ENCODE results near the gene CSRP1. TPM values are rescaled to one million over a fixed set of nuclear protein-coding genes. Genes with fewer than 3 reads are reported as not detected.

The CSRP1 gene
- total RNA-seq (10 to 100 TPM; 35.0 to 47.2 (median 36.8) TPM), total RNA-seq (20.2 to 84.1 (median 54.6) reads per million in 29 experiments)
- total RNA-seq (2013), result 46.4 TPM

DNA sequence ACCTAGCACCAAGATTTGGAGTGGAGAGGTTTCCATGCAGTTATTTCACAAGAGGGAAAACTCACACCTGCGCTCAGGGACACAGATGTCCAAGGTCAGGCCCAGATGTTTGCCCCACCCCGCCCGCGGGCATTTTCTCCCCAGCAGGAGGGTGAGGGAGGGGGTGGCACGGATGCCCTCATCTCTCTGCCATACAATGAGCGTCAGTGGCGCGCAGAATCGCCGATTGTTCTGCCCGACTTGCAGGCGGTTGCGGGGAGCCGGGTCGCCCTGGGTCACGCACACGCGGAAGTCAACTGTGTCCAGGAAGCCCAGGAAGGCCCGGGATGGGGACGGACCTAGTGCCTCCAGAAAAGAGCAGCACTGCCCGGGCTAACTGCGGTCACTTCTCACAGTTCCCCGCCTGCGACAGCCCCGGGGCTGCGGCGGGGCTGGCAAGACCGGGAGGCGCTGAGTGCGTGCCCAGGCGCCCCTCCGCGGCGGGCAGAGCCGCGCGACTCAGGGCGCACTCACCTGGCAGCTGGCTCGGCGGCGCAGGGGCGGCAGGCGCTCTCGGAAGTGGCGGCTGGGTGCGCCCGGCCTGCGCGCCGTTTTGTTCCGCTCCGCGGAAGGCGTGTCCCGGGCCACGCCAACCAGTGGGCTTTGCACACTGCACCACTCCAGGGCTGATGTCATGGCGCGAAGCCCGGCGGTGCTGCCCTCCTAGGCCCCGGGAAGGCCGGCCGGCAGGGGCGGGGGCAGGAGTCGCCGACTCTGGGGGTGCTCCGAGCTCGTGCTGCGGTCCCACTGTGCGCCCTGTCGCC lies at the start of gene CSRP1:
Gene CSRP1, minus strand, starts transcription at position 567 of the 803 bp plus-strand sequence. CDS start 10,820 bp downstream, outside the sequence.
- CTCF ChIA-PET, result interaction anchor here in 1 of 2 donors (0.7 to 1.9 kb wide), 4 partner anchors 24 to 1033 kb away, joined by 3 to 8 read pairs (median 4); no protein-coding TSS in a partner anchor
- POLR2A ChIA-PET, result no interaction called here
- Histone ChIP-seq H3K27ac (ENCODE audit: low read length) (peak within 1 kb of the TSS; percentile 62), H3K4me1 (ENCODE audit: control insufficient read depth in 1 of 2, extremely low read depth in 1 of 2, insufficient read depth in 2 of 2, low read length in 2 of 2) (peaks cover 16 to 32% of the 10 kb centered on the region in 2 experiments), H3K4me3 (ENCODE audit: control insufficient read depth in 1 of 2, extremely low read depth in 1 of 2, low read length in 1 of 2) (peak within 1 kb of the TSS; percentile 82 to 84), H3K9me3 (no peaks in the 10 kb centered on the region), H3K36me3 (ENCODE audit: control insufficient read depth in 2 of 2, extremely low read depth in 1 of 2, insufficient read depth in 1 of 2, low read length in 1 of 2) (no peaks in the 10 kb centered on the region), H3K27me3 (replicated peaks in 1 of 2; ENCODE audit: control insufficient read depth in 2 of 2, extremely low read depth in 1 of 2, insufficient read depth in 2 of 2, low read length in 1 of 2) (no peaks in the 10 kb centered on the region)
- Mint-ChIP-seq H3K9me3 (no peaks in the 10 kb centered on the region), H3K4me3 (peak within 1 kb of the TSS; percentile 85 to 92 (median 88)), H3K27ac (peak within 1 kb of the TSS; percentile 88 to 92), H3K27me3 (no peaks in the 10 kb centered on the region), H3K36me3 (no peaks in the 10 kb centered on the region), H3K4me1 (peaks cover 33 to 49% (median 42%) of the 10 kb centered on the region in 3 donors)
- ATAC-seq (replicated peaks in 1 of 4) (peak; percentile 97 to 98 (median 98)), DNase-seq (peak; percentile 65 to 85 (median 76))
- WGBS (ENCODE audit: insufficient coverage), result under 1% methylated on average over 67 of the region's 71 CpGs

- POLR2A ChIA-PET, result no interaction called here
- Mint-ChIP-seq H3K27ac (no peak overlapping the region), H3K27me3 (peaks cover 0 to 3% of the 10 kb centered on the region in 2 donors), H3K36me3 (no peaks in the 10 kb centered on the region), H3K4me3 (no peak overlapping the region), H3K9me3 (no peaks in the 10 kb centered on the region), H3K4me1 (peaks cover 2 to 7% (median 4%) of the 10 kb centered on the region in 3 donors)
- CTCF ChIA-PET, result interaction anchor here in 1 of 2 donors (0.6 to 1.0 kb wide), 3 partner anchors 111 to 566 kb away, joined by 3 to 5 read pairs (median 3); no protein-coding TSS in a partner anchor
- peaks cover 0 to 16% of the 10 kb centered on the region in 2 experiments for H3K27me3 ChIP-seq (replicated peaks in 1 of 2; ENCODE audit: control insufficient read depth in 2 of 2, extremely low read depth in 1 of 2, insufficient read depth in 2 of 2, low read length in 1 of 2)
- DNase-seq, result no peak
- ATAC-seq (replicated peaks in 1 of 4), result no peak
- 31% methylated on average over 4 of the region's 9 CpGs for WGBS (ENCODE audit: insufficient coverage)
- H3K27ac ChIP-seq (ENCODE audit: low read length), result no peak overlapping the region
- peaks cover 0 to 6% of the 10 kb centered on the region in 2 experiments for H3K4me1 ChIP-seq (ENCODE audit: control insufficient read depth in 1 of 2, extremely low read depth in 1 of 2, insufficient read depth in 2 of 2, low read length in 2 of 2)
- no peaks in the 10 kb centered on the region for H3K9me3 ChIP-seq
- H3K4me3 ChIP-seq (ENCODE audit: control insufficient read depth in 1 of 2, extremely low read depth in 1 of 2, low read length in 1 of 2), result no peak overlapping the region
- no peaks in the 10 kb centered on the region for H3K36me3 ChIP-seq (ENCODE audit: control insufficient read depth in 2 of 2, extremely low read depth in 1 of 2, insufficient read depth in 1 of 2, low read length in 1 of 2)
Measured at GRCh38 chr1:201555593-201555945, 48.6 kb upstream of the CSRP1 start.

GRCh38 chr1:201554789-201555592 lies 48.1 kb upstream of the CSRP1 start:
- Histone ChIP-seq H3K36me3 (ENCODE audit: control insufficient read depth in 2 of 2, extremely low read depth in 1 of 2, insufficient read depth in 1 of 2, low read length in 1 of 2) (no peaks in the 10 kb centered on the region), H3K9me3 (no peaks in the 10 kb centered on the region), H3K27ac (ENCODE audit: low read length) (no peak overlapping the region), H3K27me3 (replicated peaks in 1 of 2; ENCODE audit: control insufficient read depth in 2 of 2, extremely low read depth in 1 of 2, insufficient read depth in 2 of 2, low read length in 1 of 2) (peaks cover 0 to 16% of the 10 kb centered on the region in 2 experiments), H3K4me1 (ENCODE audit: control insufficient read depth in 1 of 2, extremely low read depth in 1 of 2, insufficient read depth in 2 of 2, low read length in 2 of 2) (peaks cover 0 to 6% of the 10 kb centered on the region in 2 experiments), H3K4me3 (ENCODE audit: control insufficient read depth in 1 of 2, extremely low read depth in 1 of 2, low read length in 1 of 2) (no peak overlapping the region)
- ATAC-seq (replicated peaks in 1 of 4) (no peak), DNase-seq (no peak)
- ChIA-PET POLR2A (no interaction called here), CTCF (interaction anchor here in 1 of 2 donors (0.6 to 1.0 kb wide), 2 partner anchors 154 to 567 kb away, joined by 3 read pairs; no protein-coding TSS in a partner anchor)
- peaks cover 0 to 3% of the 10 kb centered on the region in 2 donors for H3K27me3 Mint-ChIP-seq
- no peak overlapping the region for H3K27ac Mint-ChIP-seq
- no peaks in the 10 kb centered on the region for H3K9me3 Mint-ChIP-seq
- no peak overlapping the region for H3K4me3 Mint-ChIP-seq
- H3K36me3 Mint-ChIP-seq, result no peaks in the 10 kb centered on the region
- WGBS (ENCODE audit: insufficient coverage), result 95% methylated on average over 5 of the region's 7 CpGs
- peaks cover 2 to 5% (median 3%) of the 10 kb centered on the region in 3 donors for H3K4me1 Mint-ChIP-seq

DNA sequence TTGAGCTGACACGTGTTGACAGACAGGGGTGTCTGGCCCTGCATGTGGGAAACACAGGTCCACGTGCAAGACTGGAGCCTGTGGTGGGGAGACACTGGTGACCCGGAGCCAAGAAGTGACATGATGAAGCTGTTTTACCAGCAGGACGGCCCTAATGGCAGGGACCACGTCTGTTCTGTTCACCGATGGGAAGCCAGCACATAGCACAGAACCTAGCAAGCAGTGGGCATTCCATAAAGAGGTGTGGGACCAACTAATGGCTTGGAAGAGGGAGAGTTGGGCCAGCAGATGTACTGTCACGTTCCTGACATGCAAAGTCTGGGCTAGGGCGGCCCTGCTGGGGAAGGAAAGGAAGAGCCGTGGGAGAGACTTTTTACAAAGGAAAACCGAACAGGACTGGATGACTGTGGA lies 47.3 kb upstream of the CSRP1 start:
- Mint-ChIP-seq H3K27ac (no peak overlapping the region), H3K4me3 (no peak overlapping the region), H3K9me3 (no peaks in the 10 kb centered on the region), H3K4me1 (no peaks in the 10 kb centered on the region), H3K36me3 (no peaks in the 10 kb centered on the region), H3K27me3 (peaks cover 0 to 3% of the 10 kb centered on the region in 2 donors)
- ATAC-seq (replicated peaks in 1 of 4) (no peak), DNase-seq (no peak)
- Histone ChIP-seq H3K27ac (ENCODE audit: low read length) (no peak overlapping the region), H3K36me3 (ENCODE audit: control insufficient read depth in 2 of 2, extremely low read depth in 1 of 2, insufficient read depth in 1 of 2, low read length in 1 of 2) (no peaks in the 10 kb centered on the region), H3K27me3 (replicated peaks in 1 of 2; ENCODE audit: control insufficient read depth in 2 of 2, extremely low read depth in 1 of 2, insufficient read depth in 2 of 2, low read length in 1 of 2) (peaks cover 0 to 11% of the 10 kb centered on the region in 2 experiments), H3K4me3 (ENCODE audit: control insufficient read depth in 1 of 2, extremely low read depth in 1 of 2, low read length in 1 of 2) (no peak overlapping the region), H3K4me1 (ENCODE audit: control insufficient read depth in 1 of 2, extremely low read depth in 1 of 2, insufficient read depth in 2 of 2, low read length in 2 of 2) (no peaks in the 10 kb centered on the region), H3K9me3 (no peaks in the 10 kb centered on the region)
- ChIA-PET CTCF (no interaction called here), POLR2A (no interaction called here)
- 65% methylated on average over 10 of the region's 10 CpGs for WGBS (ENCODE audit: insufficient coverage)

- 68% methylated on average over 4 of the region's 8 CpGs for WGBS (ENCODE audit: insufficient coverage)
- H3K4me3 Mint-ChIP-seq, result no peak overlapping the region
- Histone ChIP-seq H3K36me3 (ENCODE audit: control insufficient read depth in 2 of 2, extremely low read depth in 1 of 2, insufficient read depth in 1 of 2, low read length in 1 of 2) (no peaks in the 10 kb centered on the region), H3K9me3 (no peaks in the 10 kb centered on the region), H3K27ac (ENCODE audit: low read length) (no peak overlapping the region), H3K4me1 (ENCODE audit: control insufficient read depth in 1 of 2, extremely low read depth in 1 of 2, insufficient read depth in 2 of 2, low read length in 2 of 2) (no peaks in the 10 kb centered on the region), H3K4me3 (ENCODE audit: control insufficient read depth in 1 of 2, extremely low read depth in 1 of 2, low read length in 1 of 2) (no peak overlapping the region), H3K27me3 (replicated peaks in 1 of 2; ENCODE audit: control insufficient read depth in 2 of 2, extremely low read depth in 1 of 2, insufficient read depth in 2 of 2, low read length in 1 of 2) (peaks cover 0 to 11% of the 10 kb centered on the region in 2 experiments)
- no peaks in the 10 kb centered on the region for H3K36me3 Mint-ChIP-seq
- peaks cover 0 to 3% of the 10 kb centered on the region in 2 donors for H3K27me3 Mint-ChIP-seq
- no peak for ATAC-seq (replicated peaks in 1 of 4)
- DNase-seq, result no peak
- H3K9me3 Mint-ChIP-seq, result no peaks in the 10 kb centered on the region
- ChIA-PET CTCF (no interaction called here), POLR2A (no interaction called here)
- H3K27ac Mint-ChIP-seq, result no peak overlapping the region
- no peaks in the 10 kb centered on the region for H3K4me1 Mint-ChIP-seq
Measured at GRCh38 chr1:201553496-201554189, 46.7 kb upstream of the CSRP1 start.

- DNase-seq (no peak), ATAC-seq (replicated peaks in 1 of 4) (no peak)
- 78% methylated on average over 5 of the region's 5 CpGs for WGBS (ENCODE audit: insufficient coverage)
- H3K27me3 ChIP-seq (replicated peaks in 1 of 2; ENCODE audit: control insufficient read depth in 2 of 2, extremely low read depth in 1 of 2, insufficient read depth in 2 of 2, low read length in 1 of 2), result peaks cover 0 to 11% of the 10 kb centered on the region in 2 experiments
- no peak overlapping the region for H3K27ac ChIP-seq (ENCODE audit: low read length)
- no peaks in the 10 kb centered on the region for H3K9me3 ChIP-seq
- Mint-ChIP-seq H3K9me3 (no peaks in the 10 kb centered on the region), H3K27me3 (peaks cover 0 to 3% of the 10 kb centered on the region in 2 donors), H3K27ac (no peak overlapping the region), H3K4me3 (no peak overlapping the region), H3K4me1 (no peaks in the 10 kb centered on the region), H3K36me3 (no peaks in the 10 kb centered on the region)
- CTCF ChIA-PET, result no interaction called here
- no peak overlapping the region for H3K4me3 ChIP-seq (ENCODE audit: control insufficient read depth in 1 of 2, extremely low read depth in 1 of 2, low read length in 1 of 2)
- POLR2A ChIA-PET, result no interaction called here
- H3K36me3 ChIP-seq (ENCODE audit: control insufficient read depth in 2 of 2, extremely low read depth in 1 of 2, insufficient read depth in 1 of 2, low read length in 1 of 2), result no peaks in the 10 kb centered on the region
- no peaks in the 10 kb centered on the region for H3K4me1 ChIP-seq (ENCODE audit: control insufficient read depth in 1 of 2, extremely low read depth in 1 of 2, insufficient read depth in 2 of 2, low read length in 2 of 2)
Measured at GRCh38 chr1:201552941-201553351, 46.0 kb upstream of the CSRP1 start.
